Body of pancreas (tissue), 4 donors: ENCODE measurements around the gene P2RX5.

ENCODE experiments used
- CTCF ChIP-seq, 7 experiments: fragments of 450-650 bp in 4 of 7; fragments of 200-600 bp in 3 of 7; sonication (generic) in 3 of 7; IDR thresholded peaks; one replicate each; pipeline ENCODE4 v1.5.1; 2016 to 2019; ENCODE audit warnings: antibody characterized with exemption in 7 of 7
- POLR2A ChIP-seq, 3 donors: fragments of 450-650 bp; IDR thresholded peaks; one replicate each; pipeline ENCODE4 v1.6.1; 2016; ENCODE audit warnings: antibody characterized with exemption in 3 of 3, mild to moderate bottlenecking in 2 of 3

GRCh38 chr17:3710951-3711383 lies 15.0 kb upstream of the P2RX5 start:
- TF ChIP-seq CTCF (IDR thresholded peaks at IDR 0.05) (no peak), POLR2A (IDR thresholded peaks at IDR 0.05) (no peak)
